ENCODE results near the gene SPDYC.
"Not testable (repeated sequence)": the region's sequence is repeated elsewhere in the genome, so short reads cannot be mapped to it uniquely, and the experiment has no call there.

SPDYC gene

GRCh38 chr11:65134952-65135632 lies 34.9 kb upstream of the SPDYC start:
- peak; percentile 98 for FAIRE-seq

GRCh38 chr11:65135633-65136145 lies 34.3 kb upstream of the SPDYC start:
- FAIRE-seq = no peak

- no peak for FAIRE-seq
Measured at GRCh38 chr11:65136515-65137096, 33.4 kb upstream of the SPDYC start.

- FAIRE-seq = no peak
Measured at GRCh38 chr11:65141896-65142494, 28.0 kb upstream of the SPDYC start.

- no peak for FAIRE-seq
Measured at GRCh38 chr11:65147352-65148075, 22.5 kb upstream of the SPDYC start.

- no peak for FAIRE-seq
Measured at GRCh38 chr11:65148657-65149056, 21.4 kb upstream of the SPDYC start.

GRCh38 chr11:65150131-65150508 lies 19.9 kb upstream of the SPDYC start:
- FAIRE-seq = not testable (repeated sequence)

- FAIRE-seq = no peak
Measured at GRCh38 chr11:65150509-65151299, 19.3 kb upstream of the SPDYC start.

GRCh38 chr11:65151331-65151899 lies 18.6 kb upstream of the SPDYC start:
- FAIRE-seq = no peak

- no peak for FAIRE-seq
Measured at GRCh38 chr11:65152122-65152521, 17.9 kb upstream of the SPDYC start.

GRCh38 chr11:65156256-65156655 lies 13.8 kb upstream of the SPDYC start:
- no peak for FAIRE-seq

- FAIRE-seq = no peak
Measured at GRCh38 chr11:65156926-65157325, 13.1 kb upstream of the SPDYC start.

GRCh38 chr11:65157336-65157735 lies 12.7 kb upstream of the SPDYC start:
- no peak for FAIRE-seq

GRCh38 chr11:65159012-65159411 lies 11.0 kb upstream of the SPDYC start:
- no peak for FAIRE-seq

GRCh38 chr11:65160643-65161042 lies 9.4 kb upstream of the SPDYC start:
- no peak for FAIRE-seq

GRCh38 chr11:65163684-65164083 lies 6.3 kb upstream of the SPDYC start:
- no peak for FAIRE-seq

- no peak for FAIRE-seq
Measured at GRCh38 chr11:65165410-65166317, 4.4 kb upstream of the SPDYC start.

- FAIRE-seq = no peak
Measured at GRCh38 chr11:65166893-65167292, 3.1 kb upstream of the SPDYC start.

- FAIRE-seq = no peak
Measured at GRCh38 chr11:65167656-65168055, 2.4 kb upstream of the SPDYC start.

- FAIRE-seq = no peak
Measured at GRCh38 chr11:65169164-65169641, 830 bp upstream of the SPDYC start.

- FAIRE-seq = no peak
Measured at GRCh38 chr11:65172600-65172999, 2.6 kb downstream of the SPDYC start.

Measured in G401.6 (cell line).